Retinal pigment epithelial cell (primary cell): ENCODE results near the gene TEAD3.

Source experiments
- DNase-seq: peaks from one replicate; pipeline ENCODE4 v3.0.0-alpha.2; 2010; ENCODE audit warnings: low read depth
- H3K4me3 ChIP-seq: 2 replicates; pipeline ENCODE4 v1.5.1; 2011; ENCODE audit warnings: mild to moderate bottlenecking, low read length, control low read depth, moderate library complexity
- CTCF ChIP-seq: conservative IDR thresholded peaks from 2 replicates; pipeline ENCODE4 v1.5.1; 2011; ENCODE audit warnings: low read depth, low read length, control low read depth, inconsistent platforms

The TEAD3 gene

GRCh38 chr6:35487658-35488516 is 9.0 kb downstream of the TEAD3 start:
- no peak for TF ChIP-seq CTCF
- no peak for DNase-seq
- no peak overlapping the region for H3K4me3 ChIP-seq

GRCh38 chr6:35486005-35486925 is 10.6 kb downstream of the TEAD3 start:
- no peak overlapping the region for H3K4me3 ChIP-seq
- no peak for TF ChIP-seq CTCF
- DNase-seq: no peak

- TF ChIP-seq CTCF: no peak
- no peak overlapping the region for H3K4me3 ChIP-seq
- DNase-seq: no peak
Observed at GRCh38 chr6:35485402-35485877, 11.4 kb downstream of the TEAD3 start.

- no peak overlapping the region for H3K4me3 ChIP-seq
- no peak for DNase-seq
- TF ChIP-seq CTCF: no peak
Observed at GRCh38 chr6:35484921-35485392, 11.9 kb downstream of the TEAD3 start.

GRCh38 chr6:35483893-35484645 is 12.8 kb downstream of the TEAD3 start:
- TF ChIP-seq CTCF: no peak
- H3K4me3 ChIP-seq: no peak overlapping the region
- no peak for DNase-seq

- no peak overlapping the region for H3K4me3 ChIP-seq
- no peak for TF ChIP-seq CTCF
- DNase-seq: no peak
Observed at GRCh38 chr6:35483490-35483889, 13.4 kb downstream of the TEAD3 start.
